Loucy (cell line): Measurements from ENCODE around the gene ANK3.

Experiments used
- CTCF ChIP-seq: fragments of 200-600 bp; sonication (generic); conservative IDR thresholded peaks from 2 replicates; pipeline ENCODE4 v1.5.1; 2014; ENCODE audit warnings: mild to moderate bottlenecking, antibody characterized with exemption, low read length
- EZH2phosphoT487 ChIP-seq: fragments of 200-600 bp; IDR thresholded peaks from 2 replicates; pipeline ENCODE4 v1.6.1; 2018; ENCODE audit warnings: antibody characterized with exemption, mild to moderate bottlenecking, moderate library complexity, borderline replicate concordance

GRCh38 chr10:60224066-60224705, 165.5 kb downstream of the ANK3 start:
- TF ChIP-seq CTCF: no peak
- no peak for TF ChIP-seq EZH2phosphoT487
